Measurements from ENCODE around the gene FARP2.
"Not testable (repeated sequence)": the region's sequence is repeated elsewhere in the genome, so short reads cannot be mapped to it uniquely, and the experiment has no call there.

DNA sequence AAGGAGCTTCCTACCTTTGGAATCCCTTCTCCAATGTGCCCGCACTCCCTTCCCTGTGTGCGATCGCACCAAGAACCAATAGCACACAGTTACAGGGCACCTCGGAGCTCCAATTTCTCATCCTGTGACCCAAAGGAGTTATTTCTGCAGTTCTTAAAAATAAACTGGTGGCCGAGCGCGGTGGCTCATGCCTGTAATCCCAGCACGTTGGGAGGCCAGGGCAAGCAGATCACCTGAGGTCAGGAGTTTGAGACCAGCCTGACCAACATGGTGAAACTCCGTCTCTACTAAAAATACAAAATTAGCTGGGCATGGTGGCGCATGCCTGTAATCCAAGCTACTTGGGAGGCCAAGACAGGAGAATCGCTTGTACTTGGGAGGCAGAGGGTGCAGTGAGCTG is 150.2 kb downstream of the FARP2 start:
- not testable (repeated sequence) for TF ChIP-seq POLR2AphosphoS5 (IDR thresholded peaks at IDR 0.05); CTCF (IDR thresholded peaks at IDR 0.05 in 8 of 11, conservative IDR thresholded peaks at IDR 0.05 in 3 of 11)

All from spleen (tissue), 7 donors.